ENCODE measurements around the gene RPRD1B. TPM values are rescaled to one million over a fixed set of nuclear protein-coding genes. Genes with fewer than 3 reads are reported as not detected.

RPRD1B gene
- total and polyA plus RNA-seq, 2 experiments from 2014 or later, result 7.3 to 24.3 TPM

GRCh38 chr20:38044685-38045084, 11.1 kb downstream of the RPRD1B start:
- TF ChIP-seq STAT1 (IDR thresholded peaks at IDR 0.05; ENCODE audit: unreplicated experiment) (no peak), NANOG (IDR thresholded peaks at IDR 0.05; ENCODE audit: borderline replicate concordance) (no peak), ZNF331 (CRISPR knock-in tag; IDR thresholded peaks at IDR 0.05; ENCODE audit: low read depth) (no peak), ZNF462 (CRISPR knock-in tag; IDR thresholded peaks at IDR 0.05) (no peak), CTCF (conservative IDR thresholded peaks at IDR 0.05; ENCODE audit: low read depth in 2 of 2) (no peak), EZH2 (IDR thresholded peaks at IDR 0.05; ENCODE audit: low read depth, unreplicated experiment) (no peak), ZNF114 (CRISPR knock-in tag; IDR thresholded peaks at IDR 0.05) (no peak), JUNB (IDR thresholded peaks at IDR 0.05; ENCODE audit: unreplicated experiment) (no peak), REST (IDR thresholded peaks at IDR 0.05; ENCODE audit: unreplicated experiment) (no peak), POLR2AphosphoS5 (IDR thresholded peaks at IDR 0.05; ENCODE audit: low read depth) (no peak), EZH2phosphoT487 (IDR thresholded peaks at IDR 0.05; ENCODE audit: unreplicated experiment) (no peak), ETS1 (IDR thresholded peaks at IDR 0.05) (no peak), CREB1 (CRISPR knock-in tag; IDR thresholded peaks at IDR 0.05; ENCODE audit: low read depth) (no peak)
- DNase-seq (ENCODE audit: low spot score), result no peak
- peaks cover 19% of the 10 kb centered on the region for H3K4me1 ChIP-seq (ENCODE audit: insufficient read depth)
- H3K36me3 ChIP-seq (ENCODE audit: insufficient read depth), result peaks cover 16% of the 10 kb centered on the region
- H3K4me2 ChIP-seq, result no peak overlapping the region
- no peak overlapping the region for H3K27ac ChIP-seq (ENCODE audit: low read depth)
- H2AFZ ChIP-seq, result no peak overlapping the region
- H4K20me1 ChIP-seq (replicated peaks; ENCODE audit: insufficient read depth), result peaks cover 24% of the 10 kb centered on the region
- peaks cover 3% of the 10 kb centered on the region for H3K27me3 Mint-ChIP-seq (ENCODE audit: insufficient read depth, low read depth, poor library complexity)
- peaks cover 51% of the 10 kb centered on the region for H3K36me3 Mint-ChIP-seq (ENCODE audit: low read depth)
- no peaks in the 10 kb centered on the region for H3F3A ChIP-seq (replicated peaks; ENCODE audit: low read depth)
- peaks cover 19% of the 10 kb centered on the region for H3K4me1 Mint-ChIP-seq
- H3K9me3 Mint-ChIP-seq, result no peaks in the 10 kb centered on the region
- no peak overlapping the region for H3K4me3 Mint-ChIP-seq
- H3K79me2 ChIP-seq (replicated peaks; ENCODE audit: insufficient read depth), result peaks cover 100% of the 10 kb centered on the region
- H3K27ac Mint-ChIP-seq, result no peak overlapping the region
- no peaks in the 10 kb centered on the region for H3K9me2 ChIP-seq (ENCODE audit: insufficient read depth)
- H3K4me3 ChIP-seq, result no peak overlapping the region
- no peaks in the 10 kb centered on the region for H3K27me3 ChIP-seq (ENCODE audit: insufficient read depth)
- no peak for ATAC-seq
